Measurements from ENCODE around the gene CAB39L.

- TF ChIP-seq CTCF (IDR thresholded peaks at IDR 0.05; ENCODE audit: low read depth, low read length) (no peak), EZH2phosphoT487 (IDR thresholded peaks at IDR 0.05; ENCODE audit: low read depth) (no peak)
Observed at GRCh38 chr13:49343731-49344130, 100.1 kb downstream of the CAB39L start.

Data from OCI-LY3 (cell line).